Measurements from ENCODE around the gene NOTO. TPM values are rescaled to one million over a fixed set of nuclear protein-coding genes. Genes with fewer than 3 reads are reported as not detected.
A peak's percentile ranks its signal among the peaks of the same experiment; 100 is the strongest.
"Not testable (repeated sequence)": the region's sequence is repeated elsewhere in the genome, so short reads cannot be mapped to it uniquely, and the experiment has no call there.

The NOTO gene
- total RNA-seq, 4 donors from 2014 or later: not detected

DNA sequence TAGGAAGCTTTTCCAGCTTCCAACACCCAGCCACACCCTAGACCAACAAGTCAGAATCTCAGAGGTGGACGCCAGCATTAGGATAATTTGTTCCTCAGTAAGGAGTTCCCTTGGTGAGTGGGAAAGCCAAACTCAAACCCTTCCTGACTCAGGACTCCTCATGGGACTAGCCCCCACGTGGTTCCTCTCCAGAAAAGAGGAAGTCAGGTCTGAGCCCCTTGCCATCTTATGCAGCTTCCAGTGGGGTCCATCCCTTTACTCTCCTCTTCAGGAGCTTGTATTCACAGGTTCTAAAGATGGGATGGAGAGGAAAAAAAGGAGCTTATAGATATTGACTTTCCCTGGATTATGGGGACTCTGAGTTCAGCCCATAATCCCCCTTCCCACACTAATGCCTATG, 14.8 kb upstream of the NOTO start:
- H3K9me3 ChIP-seq: peaks cover 0 to 12% (median 0%) of the 10 kb centered on the region in 4 donors

DNA sequence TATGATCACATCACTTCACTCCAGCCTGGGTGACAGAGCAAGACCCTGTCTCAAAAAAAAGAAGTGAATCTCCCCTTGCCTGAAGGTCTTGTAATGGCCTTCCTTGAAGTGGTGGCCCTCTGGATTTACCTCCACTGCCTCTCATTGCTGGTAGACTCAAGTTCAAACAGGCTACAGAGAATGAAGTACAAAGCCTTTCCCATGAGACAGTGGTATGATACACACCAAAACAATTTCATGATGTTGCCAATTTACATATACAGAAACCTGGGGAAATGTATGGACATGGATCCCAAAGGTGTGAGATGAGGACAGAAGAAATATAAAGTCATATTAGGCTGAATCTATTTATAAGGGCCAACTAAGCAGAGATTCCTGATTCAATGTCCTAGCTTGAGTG, 4.8 kb upstream of the NOTO start:
- Histone ChIP-seq H3K27me3 (peaks cover 1 to 59% of the 10 kb centered on the region in 2 donors), H3K4me1 (peaks cover 0 to 10% (median 2%) of the 10 kb centered on the region in 4 donors), H3K4me3 (no peak overlapping the region), H3K9me3 (no peaks in the 10 kb centered on the region), H3K36me3 (no peaks in the 10 kb centered on the region), H3K27ac (no peak overlapping the region)
- no peak for DNase-seq (ENCODE audit: low spot score in 2 of 2)
- TF ChIP-seq POLR2A (IDR thresholded peaks at IDR 0.05): no peak

More for the DNA sequence above, 14.8 kb upstream of the NOTO start:
- no peaks in the 10 kb centered on the region for H3K4me1 ChIP-seq
- no peak for DNase-seq (ENCODE audit: low spot score in 2 of 2)
- H3K4me3 ChIP-seq: no peak overlapping the region
- H3K27ac ChIP-seq: no peak overlapping the region
- peaks cover 0 to 21% of the 10 kb centered on the region in 2 donors for H3K27me3 ChIP-seq
- TF ChIP-seq POLR2A (IDR thresholded peaks at IDR 0.05): no peak
- no peak for TF ChIP-seq EP300 (IDR thresholded peaks at IDR 0.05)
- TF ChIP-seq, protein P1, sequence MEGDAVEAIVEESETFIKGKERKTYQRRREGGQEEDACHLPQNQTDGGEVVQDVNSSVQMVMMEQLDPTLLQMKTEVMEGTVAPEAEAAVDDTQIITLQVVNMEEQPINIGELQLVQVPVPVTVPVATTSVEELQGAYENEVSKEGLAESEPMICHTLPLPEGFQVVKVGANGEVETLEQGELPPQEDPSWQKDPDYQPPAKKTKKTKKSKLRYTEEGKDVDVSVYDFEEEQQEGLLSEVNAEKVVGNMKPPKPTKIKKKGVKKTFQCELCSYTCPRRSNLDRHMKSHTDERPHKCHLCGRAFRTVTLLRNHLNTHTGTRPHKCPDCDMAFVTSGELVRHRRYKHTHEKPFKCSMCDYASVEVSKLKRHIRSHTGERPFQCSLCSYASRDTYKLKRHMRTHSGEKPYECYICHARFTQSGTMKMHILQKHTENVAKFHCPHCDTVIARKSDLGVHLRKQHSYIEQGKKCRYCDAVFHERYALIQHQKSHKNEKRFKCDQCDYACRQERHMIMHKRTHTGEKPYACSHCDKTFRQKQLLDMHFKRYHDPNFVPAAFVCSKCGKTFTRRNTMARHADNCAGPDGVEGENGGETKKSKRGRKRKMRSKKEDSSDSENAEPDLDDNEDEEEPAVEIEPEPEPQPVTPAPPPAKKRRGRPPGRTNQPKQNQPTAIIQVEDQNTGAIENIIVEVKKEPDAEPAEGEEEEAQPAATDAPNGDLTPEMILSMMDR (IDR thresholded peaks at IDR 0.05): no peak
- WGBS, 2 donors: 48 to 51% methylated on average over 2 of the region's 2 CpGs
- no peaks in the 10 kb centered on the region for H3K36me3 ChIP-seq

DNA sequence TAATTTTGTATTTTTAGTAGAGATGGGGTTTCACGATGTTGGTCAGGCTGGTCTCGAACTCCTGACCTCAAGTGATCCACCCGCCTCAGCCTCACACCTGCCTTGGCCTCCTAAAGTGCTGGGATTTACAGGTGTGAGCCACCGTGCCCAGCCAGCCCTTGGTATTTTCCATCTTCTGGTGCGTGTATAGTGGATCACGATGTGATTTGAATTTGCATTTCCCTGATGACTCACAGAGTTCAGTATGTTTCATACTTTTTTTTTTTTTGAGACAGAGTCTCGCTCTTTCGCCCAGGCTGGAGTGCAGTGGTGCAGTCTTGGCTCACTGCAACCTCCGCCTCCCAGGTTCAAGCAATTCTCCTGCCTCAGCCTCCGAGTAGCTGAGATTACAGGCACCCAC, 2.1 kb upstream of the NOTO start:
- DNase-seq (ENCODE audit: low spot score in 2 of 2): not testable (repeated sequence)
- H3K27me3 ChIP-seq: peaks cover 3 to 79% of the 10 kb centered on the region in 2 donors

DNA sequence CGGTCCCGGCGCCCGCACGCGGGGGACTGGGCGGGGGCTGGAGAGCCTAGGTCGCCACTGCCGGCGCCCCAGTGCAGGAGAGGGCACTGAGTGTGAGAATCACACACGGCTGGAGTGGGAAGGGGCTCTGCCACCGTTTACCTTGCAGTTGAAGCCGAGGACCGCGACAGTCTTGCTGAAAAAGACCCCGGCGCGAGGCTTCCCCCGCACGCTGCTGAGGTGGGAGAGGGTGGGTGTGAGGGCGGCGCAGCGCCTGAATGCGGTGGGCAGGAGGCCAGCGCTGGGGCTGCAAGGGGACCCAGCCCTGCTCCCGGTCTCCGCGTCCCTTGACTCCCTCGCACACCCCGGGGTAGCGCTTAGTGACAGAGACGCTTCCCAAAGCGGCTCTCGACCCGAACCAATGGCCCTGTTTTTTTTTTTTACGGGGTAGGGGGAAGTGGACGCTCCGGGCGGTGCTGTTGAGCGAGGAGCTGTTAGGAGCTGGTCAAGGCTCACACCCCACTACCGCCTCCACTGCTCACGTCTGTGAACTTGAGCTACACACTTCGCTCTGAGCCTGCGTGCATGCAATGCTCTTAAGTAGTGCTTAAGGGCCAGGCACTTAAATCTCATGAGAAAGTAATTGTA, 794 bp downstream of the NOTO start:
- Histone ChIP-seq H3K9me3 (no peaks in the 10 kb centered on the region), H3K4me1 (peaks cover 0 to 17% (median 4%) of the 10 kb centered on the region in 4 donors), H3K27ac (no peak overlapping the region), H3K27me3 (peaks cover 3 to 77% of the 10 kb centered on the region in 2 donors), H3K4me3 (peak overlapping the region in 2 of 4 donors; percentile 27 to 39), H3K36me3 (no peaks in the 10 kb centered on the region)
- TF ChIP-seq, protein P1 (IDR thresholded peaks at IDR 0.05): no peak
- TF ChIP-seq EP300 (IDR thresholded peaks at IDR 0.05) (no peak), POLR2A (IDR thresholded peaks at IDR 0.05) (no peak)
- 4 to 5% methylated on average over 21 to 40 of the region's 44 CpGs for WGBS, 2 donors
- no peak for DNase-seq (ENCODE audit: low spot score in 2 of 2)

More for the DNA sequence above, 2.1 kb upstream of the NOTO start:
- H3K4me1 ChIP-seq: peaks cover 0 to 17% (median 4%) of the 10 kb centered on the region in 4 donors
- WGBS, 2 donors: 82 to 90% methylated on average over 10 of the region's 10 CpGs
- H3K27ac ChIP-seq, H3K36me3 ChIP-seq, H3K9me3 ChIP-seq, H3K4me3 ChIP-seq: not testable (repeated sequence)

DNA sequence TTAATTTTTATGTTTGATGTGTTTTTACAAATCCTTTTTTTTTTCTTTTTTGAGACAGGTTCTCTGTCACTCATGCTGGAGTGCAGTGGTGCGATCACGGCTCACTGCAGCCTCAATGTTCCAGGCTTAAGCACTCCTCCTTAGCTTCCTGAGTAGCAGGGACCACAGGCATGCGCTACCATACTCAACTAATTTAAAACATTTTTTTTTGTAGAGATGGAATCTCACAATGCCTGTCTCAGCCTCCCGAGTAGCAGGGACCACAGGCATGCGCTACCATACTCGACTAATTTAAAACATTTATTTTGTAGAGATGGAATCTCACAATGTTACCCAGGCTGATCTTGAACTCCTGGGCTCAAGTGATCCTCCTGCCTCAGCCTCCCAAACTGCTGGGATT, 3.2 kb downstream of the NOTO start:
- Histone ChIP-seq H3K4me3 (no peak overlapping the region), H3K4me1 (peaks cover 0 to 17% (median 4%) of the 10 kb centered on the region in 4 donors), H3K27me3 (peaks cover 3 to 53% of the 10 kb centered on the region in 2 donors), H3K27ac (no peak overlapping the region), H3K9me3 (no peaks in the 10 kb centered on the region), H3K36me3 (no peaks in the 10 kb centered on the region)
- no peak for DNase-seq (ENCODE audit: low spot score in 2 of 2)
- no peak for TF ChIP-seq POLR2A (IDR thresholded peaks at IDR 0.05)
- TF ChIP-seq EP300 (IDR thresholded peaks at IDR 0.05): no peak
- TF ChIP-seq, protein P1 (IDR thresholded peaks at IDR 0.05): no peak
- WGBS, 2 donors: 84 to 87% methylated on average over 6 of the region's 6 CpGs

DNA sequence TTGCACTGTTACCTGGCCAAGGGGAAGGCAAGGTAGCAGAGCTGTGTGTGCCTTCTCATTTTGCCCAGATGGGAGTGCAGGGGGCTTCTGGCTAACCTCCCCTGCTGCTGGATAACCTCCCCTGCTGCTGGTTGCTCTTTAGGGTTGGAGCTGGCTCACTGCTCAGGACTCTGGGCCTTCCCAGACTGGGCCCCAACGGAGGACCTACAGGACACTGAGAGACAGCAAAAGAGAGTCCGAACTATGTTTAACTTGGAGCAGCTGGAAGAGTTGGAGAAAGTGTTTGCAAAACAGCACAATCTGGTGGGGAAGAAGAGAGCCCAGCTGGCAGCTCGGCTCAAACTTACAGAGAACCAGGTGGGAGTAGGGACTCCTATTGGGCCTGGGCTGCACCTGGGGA, 5.9 kb downstream of the NOTO start:
- H3K9me3 ChIP-seq: no peaks in the 10 kb centered on the region
- no peak overlapping the region for H3K27ac ChIP-seq
- 73 to 85% methylated on average over 2 to 3 of the region's 3 CpGs for WGBS, 2 donors
- peaks cover 0 to 17% (median 9%) of the 10 kb centered on the region in 4 donors for H3K4me1 ChIP-seq
- no peak for TF ChIP-seq POLR2A (IDR thresholded peaks at IDR 0.05)
- TF ChIP-seq, protein P1 (IDR thresholded peaks at IDR 0.05): no peak
- TF ChIP-seq EP300 (IDR thresholded peaks at IDR 0.05): no peak
- no peak for DNase-seq (ENCODE audit: low spot score in 2 of 2)
- peaks cover 0 to 26% of the 10 kb centered on the region in 2 donors for H3K27me3 ChIP-seq
- no peak overlapping the region for H3K4me3 ChIP-seq
- H3K36me3 ChIP-seq: no peaks in the 10 kb centered on the region
